Stimulated activated CD4-positive, alpha-beta T cell treated with anti-CD3 and anti-CD28 coated beads, Interleukin-15, amount 100 ng/mL, for 1 hour (primary cell): ENCODE measurements around the gene NUDT2.
"Not testable (repeated sequence)": the region's sequence is repeated elsewhere in the genome, so short reads cannot be mapped to it uniquely, and the experiment has no call there.

Experiments
- DNase-seq, 2 donors: peaks; one replicate each; pipeline ENCODE4 v3.0.0-alpha.2; 2020; ENCODE audit warnings: low read depth in 1 of 2, low spot score in 1 of 2

NUDT2 gene

DNA sequence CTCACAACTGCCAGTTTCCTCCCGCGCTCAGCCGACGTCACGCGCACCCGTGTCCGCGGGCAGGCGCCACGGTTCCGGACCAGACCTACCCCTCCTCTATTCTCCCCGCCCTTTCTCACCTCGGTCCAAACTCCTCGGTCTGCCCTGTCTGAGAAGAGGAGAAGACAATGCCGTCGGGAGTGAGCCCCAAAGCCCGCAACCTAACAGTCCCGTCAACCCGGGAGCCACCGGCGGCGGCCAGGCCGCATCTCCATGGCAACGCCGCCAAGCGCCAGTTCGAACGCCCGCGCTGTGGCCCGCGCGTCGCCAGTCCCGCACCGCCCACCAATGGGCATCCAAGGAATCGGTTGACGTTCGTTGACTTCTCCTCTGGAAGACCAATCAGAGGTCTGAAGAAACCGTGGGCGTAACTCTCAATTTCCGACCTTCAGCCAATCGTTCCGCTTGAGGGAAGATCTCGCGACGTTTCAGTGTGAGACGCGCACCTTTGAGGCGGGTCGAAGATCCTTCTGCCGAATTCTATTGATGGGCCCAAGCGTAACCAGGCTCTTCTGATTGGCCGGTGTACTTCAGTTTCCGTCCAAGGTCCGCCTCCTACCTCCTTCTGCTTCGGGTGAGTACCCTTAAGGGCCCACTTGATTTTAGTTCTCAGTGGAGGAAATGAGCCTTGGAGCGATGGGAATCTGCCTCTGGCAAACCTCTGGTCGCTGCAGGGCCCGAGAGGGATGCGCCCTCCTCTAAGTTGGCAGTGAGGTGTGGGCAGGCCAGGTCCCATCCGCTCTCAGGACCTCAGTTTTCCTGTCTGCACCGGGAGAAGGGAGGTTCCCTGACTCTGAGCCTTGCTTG is at the start of gene NUDT2, which contains the start of gene KIF24:
Gene NUDT2 (plus strand): TSS at position 583 of the 846 bp plus-strand sequence. CDS start 9,471 bp downstream, outside the sequence.
Gene KIF24 (minus strand): TSS at position 282 of the 846 bp plus-strand sequence. CDS start 17,922 bp downstream, outside the sequence.
- peak; percentile 85 to 86 for DNase-seq

DNA sequence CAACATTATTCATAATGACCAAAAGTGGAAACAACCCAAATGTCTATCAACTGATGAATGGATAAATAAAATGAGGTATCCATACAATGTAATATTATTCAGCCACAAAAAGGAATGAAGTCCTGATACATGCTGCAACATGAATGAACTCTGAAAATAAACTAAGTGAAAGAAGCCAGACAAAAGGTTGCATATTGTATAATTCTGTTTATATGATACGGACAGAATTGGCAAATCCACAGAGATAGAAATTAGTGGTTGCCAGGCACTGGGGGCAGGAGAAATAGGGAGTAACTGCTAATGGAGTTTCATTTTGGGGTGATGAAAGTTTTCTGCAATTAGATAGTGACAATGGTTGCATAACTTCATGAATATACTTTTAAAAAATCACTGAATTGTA is 47.3 kb upstream of the NUDT2 start:
- DNase-seq = no peak

DNA sequence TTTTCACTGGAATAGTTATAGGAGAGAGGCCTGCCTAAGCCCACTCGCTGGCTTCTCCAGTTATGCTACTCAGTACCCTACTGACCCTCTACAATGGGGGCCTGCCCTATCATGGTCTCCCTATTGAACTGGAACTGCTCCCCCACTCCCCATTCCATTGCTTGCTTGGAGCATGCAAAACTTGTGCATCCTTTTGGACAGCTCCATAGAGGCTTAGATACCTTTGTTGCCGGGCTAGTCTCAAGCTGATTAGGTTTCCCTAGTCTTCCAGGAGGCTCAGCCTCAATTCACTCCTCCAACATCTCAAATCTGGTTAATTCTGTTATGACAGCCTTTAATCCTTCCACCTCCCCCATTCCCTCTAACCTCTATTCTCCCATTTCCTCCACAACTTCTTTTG is 40.2 kb upstream of the NUDT2 start:
- no peak for DNase-seq

DNA sequence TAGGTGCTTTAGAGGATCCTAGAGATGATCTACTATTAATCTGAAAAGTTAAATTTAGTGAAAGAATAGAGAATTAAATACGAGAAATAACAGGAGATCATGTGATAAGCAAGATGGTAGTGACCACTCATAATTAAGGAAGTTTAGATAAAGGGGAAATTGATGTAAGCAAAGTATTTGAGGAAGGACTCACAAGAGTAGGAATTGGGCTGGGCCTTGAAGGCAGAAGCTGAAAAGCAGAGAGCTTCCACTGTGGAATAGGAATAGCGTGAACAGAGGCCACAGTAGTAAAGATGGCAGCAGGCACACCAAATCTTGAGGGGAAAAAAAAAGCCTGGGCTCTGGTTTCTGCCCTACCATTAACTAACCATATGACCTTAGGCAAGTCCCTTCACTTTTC is 38.3 kb upstream of the NUDT2 start:
- DNase-seq = no peak

DNA sequence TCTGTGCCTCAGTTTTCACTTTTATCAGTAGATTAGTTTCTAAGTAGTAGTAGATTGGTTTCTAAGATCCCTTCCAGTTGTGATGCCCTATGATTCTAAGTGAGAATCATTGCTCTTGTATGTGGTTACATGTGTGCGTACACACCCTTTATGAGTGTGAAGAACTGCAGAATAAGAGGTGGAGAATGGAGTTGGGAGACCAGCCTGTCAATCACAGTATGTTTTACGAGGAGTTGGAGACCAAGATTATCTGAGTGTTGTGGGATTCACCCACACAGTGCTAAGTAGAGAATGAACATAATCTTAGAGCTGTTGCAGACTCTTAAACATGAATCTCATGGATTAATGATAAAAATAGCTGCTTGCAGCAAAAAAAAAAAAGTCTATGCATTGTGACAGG is 37.9 kb upstream of the NUDT2 start:
- DNase-seq = no peak

DNA sequence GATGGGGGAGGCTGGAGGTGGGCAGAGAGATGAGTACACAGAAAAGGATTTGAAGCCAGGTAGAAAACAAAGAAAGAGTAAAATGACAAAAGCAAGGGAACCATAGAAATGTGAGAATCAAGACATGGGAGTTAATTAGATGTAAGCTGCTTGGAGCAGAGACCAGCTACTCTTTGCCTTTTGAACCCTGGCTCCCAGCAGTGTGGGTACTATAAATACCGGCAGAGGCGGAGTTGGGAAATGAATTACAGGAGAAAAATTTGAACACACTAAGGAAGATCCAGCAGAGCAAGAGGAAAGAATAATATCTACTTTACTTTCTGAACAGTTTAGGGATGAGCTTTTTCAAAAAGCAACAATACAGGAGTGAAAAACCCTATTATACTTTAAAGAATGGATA is 36.8 kb upstream of the NUDT2 start:
- no peak for DNase-seq

DNA sequence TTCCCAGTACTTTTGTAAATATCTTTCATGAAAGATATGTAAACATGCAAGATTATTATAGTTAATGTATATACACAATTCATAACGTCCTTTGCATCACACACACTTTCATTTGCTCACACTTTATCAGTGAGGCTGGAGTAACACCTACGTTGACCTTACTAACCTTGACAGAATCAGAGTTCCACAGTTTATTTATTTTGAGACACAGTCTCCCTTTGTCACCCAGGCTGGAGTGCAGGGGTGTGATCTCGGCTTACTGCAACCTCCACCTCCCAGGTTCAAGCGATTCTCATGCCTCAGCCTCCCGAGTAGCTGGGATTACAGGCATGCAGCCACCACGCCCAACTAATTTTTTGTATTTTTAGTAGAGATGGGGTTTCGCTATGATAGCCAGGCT is 28.3 kb upstream of the NUDT2 start:
- DNase-seq = not testable (repeated sequence)

DNA sequence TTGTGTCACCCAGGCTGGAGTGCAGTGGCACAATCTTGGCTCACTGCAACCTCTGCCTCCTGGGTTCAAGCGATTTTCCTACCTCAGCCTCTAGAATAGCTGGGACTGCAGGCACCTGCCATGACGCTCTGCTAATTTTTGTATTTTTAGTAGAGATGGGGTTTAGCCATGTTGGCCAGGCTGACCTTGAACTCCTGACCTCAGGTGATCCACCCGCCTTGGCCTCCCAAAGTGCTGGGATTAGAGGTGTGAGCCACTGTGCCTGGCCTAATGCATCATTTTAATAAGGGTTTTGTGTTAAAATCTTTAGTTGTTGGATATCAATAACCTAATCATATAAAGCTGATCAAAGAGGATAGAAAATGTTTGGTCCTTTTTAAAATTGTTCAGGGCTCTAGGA is 21.1 kb upstream of the NUDT2 start:
- DNase-seq = not testable (repeated sequence)

DNA sequence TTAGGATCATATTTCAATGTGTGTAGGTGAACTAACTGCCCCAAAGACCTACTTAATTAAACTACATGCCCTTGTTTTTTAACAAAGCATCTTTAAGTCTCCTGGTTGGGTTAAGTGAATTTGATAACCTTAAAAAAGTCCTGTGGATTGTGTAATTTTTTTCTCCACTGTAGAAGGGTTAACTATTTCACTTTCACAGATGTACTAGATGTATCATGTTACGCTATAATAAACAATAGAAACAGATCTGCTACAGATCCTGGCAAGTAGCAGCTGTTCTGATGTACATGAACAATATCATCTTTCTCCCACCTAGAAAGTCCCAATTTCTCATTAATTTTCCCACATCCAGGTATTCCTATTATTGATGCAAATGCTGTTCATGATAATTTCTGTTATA is 19.2 kb upstream of the NUDT2 start:
- no peak for DNase-seq

DNA sequence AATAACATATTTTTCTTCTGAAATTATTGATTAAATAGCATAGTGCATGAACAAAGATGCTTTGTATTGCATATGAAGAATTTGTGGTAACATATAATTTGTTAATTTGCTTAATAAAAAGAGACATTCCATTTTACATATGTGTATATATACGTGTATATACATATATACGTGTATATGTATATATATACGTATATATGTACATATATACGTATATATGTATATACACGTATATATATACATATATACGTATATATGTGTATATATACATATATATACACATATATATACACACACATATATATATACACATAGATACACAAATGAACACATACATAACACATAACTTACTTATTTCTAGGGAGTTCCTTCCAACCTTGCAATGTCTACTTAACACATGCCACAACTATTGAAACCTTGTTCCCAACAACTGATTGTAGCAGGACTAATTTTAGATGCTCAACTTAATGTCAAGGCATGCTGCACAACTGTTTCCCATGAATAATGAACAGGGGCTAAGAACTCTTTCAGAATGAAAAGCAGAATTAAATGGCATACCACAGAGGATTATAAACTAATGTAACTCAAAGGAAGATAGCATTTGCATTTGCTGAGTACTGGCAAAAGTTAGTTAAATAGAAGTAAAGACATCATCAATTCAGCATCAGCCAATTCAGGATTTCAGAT is 17.7 kb upstream of the NUDT2 start:
- no peak for DNase-seq

DNA sequence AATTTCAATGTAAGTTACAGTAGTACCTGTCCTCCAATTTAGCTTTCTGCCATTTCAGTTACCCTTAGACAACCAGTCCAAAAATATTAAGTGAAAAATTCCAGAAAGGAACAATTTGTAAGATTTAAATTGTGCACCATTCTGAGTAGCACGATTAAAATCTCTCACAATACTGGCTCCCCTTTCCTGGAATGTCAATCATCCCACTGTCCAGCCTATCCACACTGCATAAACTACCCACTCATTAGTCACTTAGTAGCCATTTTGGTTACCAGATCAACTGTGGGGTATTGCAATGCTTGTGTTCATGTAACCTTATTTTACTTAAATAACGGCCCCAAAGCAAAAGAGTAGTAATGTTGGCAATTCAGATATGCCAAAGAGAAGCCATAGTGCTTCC is 11.9 kb upstream of the NUDT2 start:
- no peak for DNase-seq

DNA sequence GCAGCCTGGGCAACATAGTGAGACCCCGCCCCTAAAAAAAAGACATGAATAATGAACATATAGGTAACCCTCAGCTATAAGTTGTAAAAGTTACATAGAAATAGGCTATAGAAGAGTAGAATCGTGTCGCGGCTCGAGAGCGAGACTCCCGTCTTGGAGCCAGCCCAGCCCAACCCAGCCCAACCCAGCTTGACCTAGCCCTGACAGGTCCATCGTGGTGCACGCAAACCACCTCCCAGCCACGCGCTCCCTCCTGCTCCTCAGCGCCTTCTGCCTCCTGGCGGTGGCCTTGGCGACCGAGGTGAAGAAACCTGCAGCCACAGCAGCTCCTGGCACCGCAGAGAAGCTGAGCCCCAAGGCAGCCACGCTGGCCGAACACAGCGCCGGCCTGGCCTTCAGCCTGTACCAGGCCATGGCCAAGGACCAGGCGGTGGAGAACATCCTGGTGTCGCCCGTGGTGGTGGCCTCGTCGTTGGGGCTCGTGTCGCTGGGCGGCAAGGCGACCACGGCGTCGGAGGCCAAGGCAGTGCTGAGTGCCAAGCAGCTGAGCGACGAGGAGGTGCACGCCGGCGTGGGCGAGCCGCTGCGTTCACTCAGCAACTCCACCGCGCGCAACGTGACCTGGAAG is 11.1 kb upstream of the NUDT2 start:
- no peak for DNase-seq

DNA sequence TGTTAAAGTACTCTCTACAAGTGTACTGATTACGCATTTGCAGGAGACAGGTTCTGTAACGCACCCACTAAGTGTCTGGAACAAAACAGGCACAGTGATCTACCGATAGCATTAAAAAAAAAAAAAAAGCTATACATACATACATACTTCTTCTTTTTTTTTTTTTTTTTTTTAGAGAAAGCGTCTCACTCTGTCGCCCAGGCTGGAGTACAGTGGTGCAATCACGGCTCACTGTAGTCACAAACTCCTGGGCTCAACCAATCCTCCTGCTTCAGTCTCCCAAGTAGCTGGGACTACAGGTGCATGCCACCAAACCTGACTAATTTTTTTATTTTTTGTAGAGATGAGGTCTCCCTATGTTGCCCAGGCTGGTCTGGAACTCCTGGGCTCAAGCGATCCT is 7.9 kb upstream of the NUDT2 start:
- no peak for DNase-seq

DNA sequence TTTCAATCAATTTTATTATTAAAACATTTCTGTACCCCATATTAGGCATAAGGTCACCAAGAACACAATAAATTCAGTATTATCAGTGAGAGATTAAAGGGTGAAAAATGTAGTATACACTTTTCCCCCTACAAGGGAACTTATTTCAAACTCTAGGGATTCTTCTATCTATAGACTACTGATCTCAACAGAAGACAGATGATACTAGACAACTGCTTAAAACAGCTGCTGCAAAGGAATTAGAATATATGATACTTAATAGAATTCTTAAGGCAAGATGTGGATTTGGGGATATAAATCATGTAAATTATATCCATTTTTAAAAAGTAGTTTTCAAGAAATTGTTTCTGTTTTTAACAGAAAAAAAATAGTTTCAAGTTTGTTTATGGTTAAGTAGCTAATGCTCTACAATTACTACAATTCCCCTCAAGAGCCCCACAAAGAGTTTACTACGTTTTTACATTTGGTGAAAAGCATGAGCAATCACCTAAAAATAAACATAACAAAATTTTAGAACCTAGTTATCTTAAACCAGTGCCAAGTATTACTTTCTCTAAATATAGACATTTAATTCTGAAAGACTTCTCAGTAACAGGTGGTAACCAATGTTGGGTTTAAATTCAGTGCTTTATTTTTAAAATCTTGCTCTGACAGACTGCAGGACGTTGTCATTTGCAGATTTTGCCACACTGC is 6.3 kb upstream of the NUDT2 start:
- DNase-seq = no peak

DNA sequence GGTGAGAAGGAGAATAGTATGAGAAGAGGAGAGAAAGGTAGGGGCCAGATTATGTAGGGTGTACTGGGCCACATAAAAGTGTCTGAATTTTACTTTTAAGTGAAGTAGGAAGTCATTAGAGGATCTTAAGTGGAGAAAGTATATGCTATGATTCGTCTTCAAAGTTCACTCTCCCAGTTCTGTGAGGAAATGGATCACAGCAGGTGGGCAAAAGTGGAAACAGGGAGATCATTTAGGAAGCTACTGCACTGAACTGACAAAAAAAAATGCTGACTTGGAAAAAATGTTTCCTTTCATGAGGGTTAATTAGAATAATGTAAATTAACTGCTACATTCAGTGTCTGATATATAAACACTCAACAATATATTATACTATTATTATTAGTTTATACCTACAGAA is 2.7 kb upstream of the NUDT2 start:
- no peak for DNase-seq

DNA sequence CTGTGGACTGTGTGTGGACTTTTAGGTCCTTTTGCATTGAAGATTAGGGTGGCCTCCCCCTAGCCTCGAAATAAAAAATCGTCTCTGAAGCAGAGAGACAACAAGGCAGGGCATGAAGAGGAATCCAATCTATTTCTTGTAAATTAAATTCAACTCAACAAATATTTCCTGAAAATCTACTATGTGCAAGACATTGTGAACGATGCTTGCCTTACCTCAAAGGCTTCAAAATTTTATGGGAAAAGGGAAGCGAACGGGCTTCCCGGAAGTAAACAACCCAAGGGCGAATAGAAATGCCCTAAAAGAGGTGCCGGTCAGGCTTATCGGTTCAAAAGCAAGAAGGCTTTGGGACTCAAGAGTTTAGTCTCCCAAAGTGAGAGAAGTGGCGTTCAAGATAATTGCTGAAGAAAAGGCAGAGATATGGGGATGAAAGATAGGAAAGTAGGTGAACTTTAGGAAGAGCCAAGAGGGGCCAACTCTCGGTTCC is 826 bp upstream of the NUDT2 start:
- DNase-seq = no peak

DNA sequence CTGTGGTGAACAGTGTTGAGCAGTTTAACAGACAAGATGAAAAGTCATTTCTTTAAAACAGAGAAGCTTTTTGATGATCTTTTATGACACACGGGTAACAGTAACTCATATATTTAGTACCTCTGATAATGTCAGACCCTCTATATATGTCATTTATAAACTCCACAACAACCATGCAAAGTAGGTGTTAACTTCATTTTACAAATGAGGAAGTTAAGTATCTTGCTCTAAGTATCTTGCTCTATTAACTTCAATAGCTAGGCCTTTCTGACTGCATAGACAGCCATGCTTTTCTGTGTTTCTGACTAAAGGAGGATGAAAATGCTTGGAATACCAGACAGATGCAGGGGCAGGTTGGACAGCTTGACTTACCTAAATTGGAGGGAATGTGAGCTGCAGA is 1.8 kb downstream of the NUDT2 start:
- DNase-seq = no peak

DNA sequence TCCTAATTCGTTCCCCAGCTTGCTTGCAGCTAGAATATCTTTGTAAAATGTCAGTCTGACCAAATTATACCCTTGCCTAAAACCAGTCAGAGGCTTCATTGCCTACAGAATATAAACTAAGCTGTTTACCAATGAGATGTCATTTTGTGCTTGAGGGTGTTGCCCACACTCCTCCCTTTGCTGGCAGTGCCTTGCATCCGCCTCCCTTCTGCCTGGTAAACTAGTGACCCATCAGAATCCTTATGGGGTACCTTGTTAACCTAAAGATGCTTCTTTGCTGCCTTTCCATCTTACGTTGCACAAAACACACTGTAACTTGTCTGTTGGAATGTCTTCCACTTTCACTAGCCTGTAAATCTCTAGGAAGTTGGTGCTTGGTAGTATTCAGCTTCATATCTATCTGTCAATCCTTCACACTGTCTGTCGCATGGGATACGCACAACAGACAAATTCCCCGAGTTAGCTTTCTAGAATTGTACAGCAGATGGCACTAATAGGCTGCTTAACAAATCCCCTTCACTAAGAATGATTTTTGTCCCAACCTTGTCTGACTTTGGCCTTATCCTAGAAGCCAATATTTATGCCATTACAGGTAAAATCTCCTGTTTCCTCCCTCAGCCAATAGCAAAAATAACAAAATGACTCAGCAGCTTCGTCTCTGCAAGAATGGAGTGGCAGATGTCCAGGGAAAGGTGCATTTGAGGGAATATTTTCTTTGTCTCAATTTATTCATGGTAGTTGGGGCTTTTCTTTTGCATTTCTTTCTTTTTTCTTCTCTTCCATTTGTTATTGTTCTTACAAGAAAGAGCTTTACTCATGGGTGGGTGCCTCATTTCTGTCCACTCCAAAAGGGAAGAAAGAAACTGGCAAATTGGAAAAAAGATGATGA is 3.0 kb downstream of the NUDT2 start:
- DNase-seq = no peak

DNA sequence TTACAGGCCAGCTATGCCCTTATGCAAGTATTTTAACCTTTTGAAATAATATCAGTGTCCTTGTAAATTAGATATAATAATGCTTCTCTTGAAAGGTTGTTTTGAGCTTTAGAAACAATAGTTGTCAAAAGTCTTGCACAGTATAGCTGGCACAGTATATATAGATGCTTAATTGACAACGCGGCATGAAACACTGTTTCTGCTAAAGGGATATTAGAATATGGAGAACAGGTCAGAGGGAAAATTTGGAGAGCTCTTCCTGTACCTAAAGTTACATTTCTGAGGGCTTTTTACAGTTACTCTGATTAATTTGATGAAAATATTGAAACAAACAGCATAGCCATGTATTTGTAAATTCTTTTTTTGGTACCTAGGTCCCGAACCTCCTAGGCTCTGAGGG is 4.5 kb downstream of the NUDT2 start:
- DNase-seq = no peak

DNA sequence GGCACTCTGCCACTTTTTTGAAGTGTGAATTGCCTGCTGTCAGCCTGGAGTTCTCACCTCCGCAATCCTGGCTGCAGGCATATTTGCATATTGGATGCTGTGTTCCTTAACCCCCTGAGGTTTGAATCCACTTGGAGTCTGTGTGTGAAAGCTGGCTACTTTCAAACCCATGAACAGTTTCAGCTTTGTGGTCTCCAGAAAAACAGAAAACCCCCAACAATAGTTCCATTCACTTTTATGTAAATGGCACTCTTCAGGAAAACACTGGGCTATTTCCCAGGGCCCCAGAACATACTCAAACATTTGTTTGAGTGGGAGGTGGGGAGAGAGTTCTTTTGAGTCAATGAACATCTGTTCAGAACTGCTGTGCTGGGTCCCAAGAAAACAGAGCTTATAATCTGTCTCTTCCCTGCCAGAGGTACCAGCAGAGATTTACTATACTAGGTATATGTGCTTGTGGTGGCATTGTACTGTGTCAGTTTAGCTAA is 5.0 kb downstream of the NUDT2 start:
- no peak for DNase-seq
